HCT116 (cell line): ENCODE results near the gene TMEM115. TPM values are rescaled to one million over a fixed set of nuclear protein-coding genes. Genes with fewer than 3 reads are reported as not detected.

Experiments
- ATAC-seq: fragments of 200-7000 bp; cut with Tn5 transposase; 2 replicates; pipeline ENCODE4 v1.9.1; 2020; ENCODE audit warnings: mild to moderate bottlenecking, moderate library complexity
- BruUV-seq: library from RNA; stranded (reverse); fragments of 400-500 nt; replicated peaks from 2 replicates; lab custom pipeline; 2021; lab: Mats Ljungman, UMichigan
- CTCF ChIA-PET: fragments of 300-600 bp; sonication (Branson Sonifier 250); formaldehyde crosslinking; loops from one replicate; lab custom pipeline; 2021; ENCODE audit warnings: antibody characterized with exemption; lab: Charles Lee
- POLR2A ChIA-PET: fragments of 300-600, 350-600 bp; sonication (Branson Sonifier 250); formaldehyde crosslinking; loops from one replicate; lab custom pipeline; 2021; ENCODE audit warnings: antibody characterized with exemption; lab: Charles Lee
- RAD21 ChIA-PET, 2 experiments: fragments of 300-600 bp; sonication (Branson Sonifier 250); formaldehyde crosslinking; loops; one replicate each; lab custom pipeline; 2023; ENCODE audit warnings: low total read pairs in 2 of 2; ENCODE audit not compliant: uncharacterized antibody in 2 of 2, unreplicated experiment in 2 of 2, low non-redundant PET in 1 of 2; lab: Charles Lee
- DNase-seq: peaks from one replicate; pipeline ENCODE4 v3.0.0-alpha.2; 2010; ENCODE audit warnings: low read depth, low spot score
- H2AFZ ChIP-seq: fragments of 200-600 bp; shearing (Covaris generic), sonication (generic); 2 replicates; pipeline ENCODE4 v1.6.1; 2017; ENCODE audit warnings: low read depth, mixed run types, mixed read lengths, antibody characterized with exemption, low read length; ENCODE audit not compliant: poor library complexity, severe bottlenecking
- H3K27ac ChIP-seq: 2 replicates; pipeline ENCODE4 v1.5.1; 2012; ENCODE audit warnings: low read depth, low read length
- H3K27me3 ChIP-seq: fragments of 200-600 bp; sonication (generic); 2 replicates; pipeline ENCODE4 v1.6.1; 2016; ENCODE audit warnings: mixed run types, low read length, mixed read lengths; ENCODE audit not compliant: insufficient read depth
- H3K36me3 ChIP-seq, 2 experiments: fragments of 200-500 bp in 1 of 2; fragments of 200-600 bp in 1 of 2; sonication (Bioruptor generic) in 1 of 2; sonication (generic) in 1 of 2; 2 replicates each; pipeline versions ENCODE4 v1.5.1 to v1.6.1; 2014 to 2016; ENCODE audit warnings: low read length in 2 of 2, inconsistent platforms in 1 of 2, mixed read lengths in 1 of 2, mixed run types in 1 of 2; ENCODE audit not compliant: insufficient read depth in 2 of 2, control insufficient read depth in 1 of 2
- H3K4me1 ChIP-seq, 2 experiments: fragments of 200-600 bp in 1 of 2; sonication (generic) in 1 of 2; 2 replicates each; pipeline versions ENCODE4 v1.5.1 to v1.6.1; 2012 to 2017; ENCODE audit warnings: low read length in 2 of 2, inconsistent platforms in 1 of 2, mild to moderate bottlenecking in 1 of 2, mixed read lengths in 1 of 2, mixed run types in 1 of 2, moderate library complexity in 1 of 2; ENCODE audit not compliant: insufficient read depth in 2 of 2, control insufficient read depth in 1 of 2
- H3K4me2 ChIP-seq: fragments of 200-600 bp; sonication (generic); 2 replicates; pipeline ENCODE4 v1.6.1; 2017; ENCODE audit warnings: mixed run types, low read length, mixed read lengths
- H3K4me3 ChIP-seq, 2 experiments: fragments of 200-600 bp in 1 of 2; sonication (generic) in 1 of 2; replicated peaks in 1 of 2; 2 replicates each; pipeline ENCODE4 v1.5.1; 2011 to 2016; ENCODE audit warnings: low read length in 2 of 2, control low read depth in 1 of 2, low read depth in 1 of 2, mild to moderate bottlenecking in 1 of 2, mixed read lengths in 1 of 2, mixed run types in 1 of 2
- H3K79me2 ChIP-seq: fragments of 200-600 bp; sonication (generic); 2 replicates; pipeline ENCODE4 v1.6.1; 2017; ENCODE audit warnings: mild to moderate bottlenecking, mixed run types, low read length, moderate library complexity, mixed read lengths; ENCODE audit not compliant: insufficient read depth
- H3K9ac ChIP-seq: fragments of 200-600 bp; sonication (generic); 2 replicates; pipeline ENCODE4 v1.6.1; 2016; ENCODE audit warnings: low read length, mixed read lengths
- H3K9me2 ChIP-seq: fragments of 200-600 bp; sonication (generic), shearing (Covaris generic); 2 replicates; pipeline ENCODE4 v1.6.1; 2017; ENCODE audit warnings: mixed run types, mild to moderate bottlenecking, moderate library complexity; ENCODE audit not compliant: insufficient read depth
- H3K9me3 ChIP-seq, 2 experiments: fragments of 200-500 bp in 1 of 2; fragments of 200-600 bp in 1 of 2; sonication (Bioruptor generic) in 1 of 2; sonication (generic) in 1 of 2; 2 replicates each; pipeline ENCODE4 v1.6.1; 2014 to 2017; ENCODE audit warnings: low read length in 2 of 2, mixed read lengths in 2 of 2, inconsistent platforms in 1 of 2, low read depth in 1 of 2, mild to moderate bottlenecking in 1 of 2, mixed run types in 1 of 2, moderate library complexity in 1 of 2; ENCODE audit not compliant: control insufficient read depth in 1 of 2, insufficient read depth in 1 of 2
- H4K20me1 ChIP-seq: fragments of 200-600 bp; sonication (generic), shearing (Covaris generic); 2 replicates; pipeline ENCODE4 v1.6.1; 2017; ENCODE audit warnings: mixed run types, mild to moderate bottlenecking, moderate library complexity; ENCODE audit not compliant: insufficient read depth
- FOSL1 ChIP-seq: IDR thresholded peaks from 2 replicates; pipeline ENCODE4 v1.6.1; 2012; ENCODE audit warnings: low read depth
- RAD21 ChIP-seq: IDR thresholded peaks from 2 replicates; pipeline ENCODE4 v1.6.1; 2012; ENCODE audit warnings: low read depth, mild to moderate bottlenecking
- TCF7L2 ChIP-seq: IDR thresholded peaks from 2 replicates; pipeline ENCODE4 v1.7.0; 2011; ENCODE audit warnings: borderline replicate concordance, inconsistent platforms; ENCODE audit not compliant: insufficient read depth, insufficient read length; ENCODE audit errors: extremely low read depth
- intact Hi-C: fragments of 100-400 bp; cut with micrococcal nuclease; formaldehyde crosslinking; loops from 2 replicates; pipeline ENCODE4 v1.10.0; 2022
- total RNA-seq: library from RNA; stranded (reverse); gene quantifications from one replicate; pipeline ENCODE4 v1.2.1, GENCODE V29; 2021; ENCODE audit not compliant: unreplicated experiment
- TF ChIP-seq, protein P1 (sequence below), 3 experiments: fragments of 200-600 bp in 1 of 3; sonication (generic) in 1 of 3; IDR thresholded peaks in 2 of 3; conservative IDR thresholded peaks in 1 of 3; 2 replicates each; pipeline ENCODE4 v1.5.1; 2012 to 2017; ENCODE audit warnings: low read depth in 2 of 3, low read length in 2 of 3, antibody characterized with exemption in 1 of 3, borderline replicate concordance in 1 of 3, control low read depth in 1 of 3, mild to moderate bottlenecking in 1 of 3, mixed read lengths in 1 of 3, mixed run types in 1 of 3, moderate library complexity in 1 of 3; ENCODE audit not compliant: insufficient read depth in 1 of 3

Gene TMEM115
- total RNA-seq, 1 experiment from 2014 or later = 24.6 TPM

DNA sequence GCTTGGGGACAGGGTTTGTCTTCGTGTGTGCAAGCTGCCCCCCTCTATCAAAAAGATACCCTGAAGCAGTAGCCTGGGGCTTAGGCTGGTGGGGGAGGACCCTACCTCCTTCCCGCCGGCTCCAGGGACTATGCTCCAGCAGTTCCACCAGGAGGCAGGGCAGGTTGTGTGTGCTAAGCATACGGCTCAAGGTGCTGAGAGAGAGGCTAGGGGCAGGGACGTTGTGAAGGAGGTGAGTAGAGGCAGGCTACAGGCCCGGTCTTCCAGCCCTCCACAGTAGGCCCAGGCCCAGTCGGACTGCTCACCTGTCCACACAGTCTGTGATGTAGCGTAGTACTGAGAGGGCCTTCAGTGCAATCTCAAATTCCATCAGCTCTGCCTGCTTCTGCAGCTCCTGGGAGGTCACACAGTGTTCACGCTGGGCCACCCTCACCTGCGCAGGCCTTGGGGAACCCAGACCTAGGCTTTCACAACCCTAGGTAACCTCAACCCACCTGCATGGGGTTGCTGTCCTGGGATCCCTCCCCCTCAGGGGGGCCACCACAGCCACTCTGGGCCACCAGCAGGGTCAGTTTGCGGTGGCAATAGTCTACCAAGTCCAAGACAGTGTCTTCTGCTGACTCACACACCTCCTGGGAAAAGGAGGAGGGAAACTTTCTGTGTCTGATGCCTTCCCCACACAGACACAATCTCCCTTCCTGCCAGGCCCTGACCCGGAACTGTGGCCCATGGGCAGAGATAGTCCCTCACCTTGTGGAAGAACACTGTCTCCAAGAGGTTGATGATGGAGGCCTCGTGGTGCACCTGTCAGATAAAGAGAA is 16.3 kb downstream of the TMEM115 start:
- Histone ChIP-seq H2AFZ (no peak overlapping the region), H3K9me3 (no peaks in the 10 kb centered on the region), H3K79me2 (peaks cover 21% of the 10 kb centered on the region), H4K20me1 (no peaks in the 10 kb centered on the region), H3K4me3 (no peak overlapping the region), H3K4me1 (peaks cover 24 to 60% of the 10 kb centered on the region in 2 experiments), H3K27ac (no peak overlapping the region), H3K9ac (no peak overlapping the region), H3K9me2 (no peaks in the 10 kb centered on the region), H3K27me3 (no peaks in the 10 kb centered on the region), H3K4me2 (no peak overlapping the region), H3K36me3 (peaks cover 0 to 3% of the 10 kb centered on the region in 2 experiments; a peak in 1 of 4 replicates)
- intact Hi-C loops = no loop called here
- ChIA-PET RAD21 (no interaction called here), POLR2A (no interaction called here), CTCF (no interaction called here)
- BruUV-seq = no TSS peak
- DNase-seq (no peak), ATAC-seq (no peak)
- TF ChIP-seq, protein P1, sequence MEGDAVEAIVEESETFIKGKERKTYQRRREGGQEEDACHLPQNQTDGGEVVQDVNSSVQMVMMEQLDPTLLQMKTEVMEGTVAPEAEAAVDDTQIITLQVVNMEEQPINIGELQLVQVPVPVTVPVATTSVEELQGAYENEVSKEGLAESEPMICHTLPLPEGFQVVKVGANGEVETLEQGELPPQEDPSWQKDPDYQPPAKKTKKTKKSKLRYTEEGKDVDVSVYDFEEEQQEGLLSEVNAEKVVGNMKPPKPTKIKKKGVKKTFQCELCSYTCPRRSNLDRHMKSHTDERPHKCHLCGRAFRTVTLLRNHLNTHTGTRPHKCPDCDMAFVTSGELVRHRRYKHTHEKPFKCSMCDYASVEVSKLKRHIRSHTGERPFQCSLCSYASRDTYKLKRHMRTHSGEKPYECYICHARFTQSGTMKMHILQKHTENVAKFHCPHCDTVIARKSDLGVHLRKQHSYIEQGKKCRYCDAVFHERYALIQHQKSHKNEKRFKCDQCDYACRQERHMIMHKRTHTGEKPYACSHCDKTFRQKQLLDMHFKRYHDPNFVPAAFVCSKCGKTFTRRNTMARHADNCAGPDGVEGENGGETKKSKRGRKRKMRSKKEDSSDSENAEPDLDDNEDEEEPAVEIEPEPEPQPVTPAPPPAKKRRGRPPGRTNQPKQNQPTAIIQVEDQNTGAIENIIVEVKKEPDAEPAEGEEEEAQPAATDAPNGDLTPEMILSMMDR (IDR thresholded peaks at IDR 0.05 in 2 of 3, conservative IDR thresholded peaks at IDR 0.05 in 1 of 3; ENCODE audit: borderline replicate concordance in 1 of 3, insufficient read depth in 1 of 3, low read depth in 2 of 3, low read length in 2 of 3) = peak in 2 of 3 experiments; percentile 24 to 32; a peak in 2 of 6 replicates
- TF ChIP-seq TCF7L2 (no peak), RAD21 (no peak)

DNA sequence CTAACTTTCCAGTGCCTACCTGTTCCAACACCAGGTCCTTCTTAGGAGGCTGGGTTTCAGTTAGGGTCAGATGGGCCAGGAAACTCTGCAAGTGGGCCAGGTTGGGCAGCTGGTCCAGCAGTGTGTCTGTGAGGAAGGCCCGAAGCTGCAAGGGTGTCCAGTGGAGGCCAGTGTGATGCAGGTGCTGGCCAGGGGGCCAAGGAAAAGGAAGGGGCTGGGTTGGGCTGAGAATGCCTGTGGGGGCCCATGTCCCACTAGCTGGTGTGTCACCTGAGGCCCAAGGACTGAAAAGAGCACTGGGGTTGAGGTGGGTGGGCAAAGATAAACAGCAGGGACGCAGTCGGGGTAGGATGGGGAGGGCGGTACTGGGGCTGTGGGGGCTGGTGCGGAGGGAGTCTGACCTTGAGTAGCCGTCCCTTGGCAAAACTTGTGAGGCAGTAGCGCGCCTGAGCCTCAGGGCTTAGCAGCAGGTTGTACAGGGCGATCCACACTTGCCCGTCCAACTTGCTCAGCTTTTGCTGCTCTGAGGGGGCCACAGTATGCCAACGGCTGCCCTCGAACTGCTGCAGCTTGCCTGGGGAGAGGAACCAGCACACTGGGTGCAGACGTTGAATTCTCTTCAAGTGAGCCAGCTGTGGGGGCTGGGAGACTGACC is 17.2 kb downstream of the TMEM115 start:
- ATAC-seq (no peak), DNase-seq (no peak)
- Histone ChIP-seq H3K4me1 (peaks cover 28 to 62% of the 10 kb centered on the region in 2 experiments), H4K20me1 (no peaks in the 10 kb centered on the region)
- CTCF ChIA-PET = no interaction called here
- no peak for TF ChIP-seq FOSL1
- TF ChIP-seq, all 23 proteins: peak for 0
- no peak overlapping the region for H3K4me3 ChIP-seq
- intact Hi-C loops = no loop called here
- H3K9ac ChIP-seq = 0 out of 2 replicates have a peak overlapping the region, but pooled peaks have one; percentile 98
- no peaks in the 10 kb centered on the region for H3K9me2 ChIP-seq
- H3K36me3 ChIP-seq = no peaks in the 10 kb centered on the region
- RAD21 ChIA-PET = no interaction called here
- H3K79me2 ChIP-seq = peaks cover 22% of the 10 kb centered on the region
- BruUV-seq = no TSS peak
- no peaks in the 10 kb centered on the region for H3K9me3 ChIP-seq
- no peak overlapping the region for H3K27ac ChIP-seq
- H3K4me2 ChIP-seq = peak overlapping the region; percentile 95
- POLR2A ChIA-PET = no interaction called here
- no peak overlapping the region for H2AFZ ChIP-seq
- H3K27me3 ChIP-seq = no peaks in the 10 kb centered on the region
